Lower lobe of right lung (tissue), 2 donors: ENCODE data around the gene TTC7B. TPM values are rescaled to one million over a fixed set of nuclear protein-coding genes. Genes with fewer than 3 reads are reported as not detected.

Source experiments
- ATAC-seq, 2 donors: fragments of 200-7000 bp; cut with Tn5 transposase; one replicate each; pipeline ENCODE4 v1.9.1; 2020 to 2022; ENCODE audit warnings: mild to moderate bottlenecking in 2 of 2, moderate library complexity in 2 of 2
- DNase-seq: peaks from one replicate; pipeline ENCODE4 v3.0.0-alpha.2; 2020
- H3K27ac ChIP-seq: fragments of 200-600 bp; one replicate; pipeline ENCODE4 v1.8.0; 2022
- H3K27me3 ChIP-seq: fragments of 200-600 bp; one replicate; pipeline ENCODE4 v1.8.0; 2022; ENCODE audit warnings: low read depth
- H3K36me3 ChIP-seq: fragments of 200-600 bp; one replicate; pipeline ENCODE4 v1.8.0; 2022; ENCODE audit warnings: mild to moderate bottlenecking
- H3K4me1 ChIP-seq: fragments of 200-600 bp; one replicate; pipeline ENCODE4 v1.8.0; 2022
- H3K4me3 ChIP-seq: fragments of 200-600 bp; one replicate; pipeline ENCODE4 v1.8.0; 2022; ENCODE audit warnings: mild to moderate bottlenecking
- H3K9me3 ChIP-seq: fragments of 200-600 bp; one replicate; pipeline ENCODE4 v1.8.0; 2022
- CTCF ChIP-seq: fragments of 200-600 bp; IDR thresholded peaks from one replicate; pipeline ENCODE4 v1.8.0; 2022; ENCODE audit warnings: antibody characterized with exemption, mild to moderate bottlenecking
- intact Hi-C: fragments of 100-400 bp; cut with DNase I; formaldehyde crosslinking; loops from one replicate; pipeline ENCODE4 v1.11.0; 2022
- total RNA-seq: library from RNA; stranded (reverse); fragmentation: NEBNext Ultra II Directional; extraction: Animal tissue kit (Norgen Biotek cat#: 25700); gene quantifications from one replicate; pipeline ENCODE4 v1.2.1, GENCODE V29; 2021
- donor health status: DM: no; HTN: yes; CAD: no; lungs with severe emphysema.

TTC7B gene
- total RNA-seq, 1 donor from 2014 or later: 54.1 TPM

GRCh38 chr14:90475298-90475697 lies 340.9 kb downstream of the TTC7B start:
- TF ChIP-seq CTCF: no peak
- intact Hi-C loops: no loop called here
- Histone ChIP-seq H3K27me3 (no peaks in the 10 kb centered on the region), H3K4me3 (no peak overlapping the region), H3K36me3 (no peaks in the 10 kb centered on the region), H3K27ac (no peak overlapping the region), H3K9me3 (peaks cover 22% of the 10 kb centered on the region), H3K4me1 (no peaks in the 10 kb centered on the region)
- no peak for DNase-seq
- ATAC-seq: no peak

Other genes starting within 250 kb of the TTC7B start
- 11.3 TPM for gene RPS6KA5, start 244.2 kb upstream of the TTC7B start, total RNA-seq